ENCODE measurements around the gene RPP40. TPM values are rescaled to one million over a fixed set of nuclear protein-coding genes. Genes with fewer than 3 reads are reported as not detected.

The RPP40 gene
- total and polyA plus RNA-seq, 2 of the 13 experiments (the other 11 are each of a cell fraction or from before 2014, with no cell fraction given): 18.0 to 41.2 TPM

GRCh38 chr6:4964675-4965561 lies 38.9 kb downstream of the RPP40 start (continued):
- TF ChIP-seq ZNF619 (CRISPR knock-in tag; IDR thresholded peaks at IDR 0.05): no peak
- TF ChIP-seq NONO (IDR thresholded peaks at IDR 0.05): no peak
- 0 out of 2 replicates have a peak, but pooled peaks have one; percentile 36 for TF ChIP-seq NONO (CRISPR knock-in tag; conservative IDR thresholded peaks at IDR 0.05)
- TF ChIP-seq SMAD1 (CRISPR knock-in tag; IDR thresholded peaks at IDR 0.05; ENCODE audit: borderline replicate concordance, low read depth): no peak
- peak; percentile 20; the same call in 1 of the 2 replicates for TF ChIP-seq EEA1 (CRISPR knock-in tag; IDR thresholded peaks at IDR 0.05; ENCODE audit: borderline replicate concordance)
- 0 out of 2 replicates have a peak, but pooled peaks have one; percentile 49 for TF ChIP-seq HOXA9 (CRISPR knock-in tag; IDR thresholded peaks at IDR 0.05; ENCODE audit: borderline replicate concordance)
- TF ChIP-seq TGIF2 (CRISPR knock-in tag; IDR thresholded peaks at IDR 0.05): peak; percentile 57; the same call in 1 of the 2 replicates
- no peak for TF ChIP-seq SNAPC5 (CRISPR knock-in tag; IDR thresholded peaks at IDR 0.05; ENCODE audit: borderline replicate concordance)
- no peak for TF ChIP-seq CEBPZ (IDR thresholded peaks at IDR 0.05; ENCODE audit: low read length)
- no peak for TF ChIP-seq KLF6 (CRISPR knock-in tag; IDR thresholded peaks at IDR 0.05)
- TF ChIP-seq ZNF430 (CRISPR knock-in tag; IDR thresholded peaks at IDR 0.05): peak; percentile 23; the same call in 1 of the 2 replicates
- no peak for TF ChIP-seq ZNF224 (CRISPR knock-in tag; IDR thresholded peaks at IDR 0.05)
- no peak for TF ChIP-seq ZNF550 (CRISPR knock-in tag; IDR thresholded peaks at IDR 0.05; ENCODE audit: borderline replicate concordance)
- 0 out of 2 replicates have a peak, but pooled peaks have one; percentile 58 for TF ChIP-seq ZC3H13 (CRISPR knock-in tag; IDR thresholded peaks at IDR 0.05)
- TF ChIP-seq ZNF281 (CRISPR knock-in tag; IDR thresholded peaks at IDR 0.05; ENCODE audit: borderline replicate concordance): peak; percentile 34; the same call in 1 of the 2 replicates
- TF ChIP-seq ZNF747 (CRISPR knock-in tag; IDR thresholded peaks at IDR 0.05; ENCODE audit: borderline replicate concordance): no peak
- TF ChIP-seq ZNF329 (CRISPR knock-in tag; IDR thresholded peaks at IDR 0.05; ENCODE audit: low read depth): no peak
- TF ChIP-seq ZNF468 (CRISPR knock-in tag; IDR thresholded peaks at IDR 0.05): 0 out of 2 replicates have a peak, but pooled peaks have one; percentile 77
- TF ChIP-seq CAMTA2 (CRISPR knock-in tag; IDR thresholded peaks at IDR 0.05; ENCODE audit: borderline replicate concordance): 0 out of 2 replicates have a peak, but pooled peaks have one; percentile 38
- TF ChIP-seq CHD2 (IDR thresholded peaks at IDR 0.05; ENCODE audit: low read depth, low read length): no peak
- TF ChIP-seq ZNF839 (CRISPR knock-in tag; IDR thresholded peaks at IDR 0.05; ENCODE audit: borderline replicate concordance): no peak
- TF ChIP-seq KDM5B (CRISPR knock-in tag; IDR thresholded peaks at IDR 0.05; ENCODE audit: borderline replicate concordance): peak; percentile 45; the same call in 1 of the 2 replicates
- no peak for TF ChIP-seq CBX5 (CRISPR knock-in tag; IDR thresholded peaks at IDR 0.05; ENCODE audit: borderline replicate concordance)
- no peak for TF ChIP-seq HNF4A (CRISPR knock-in tag; IDR thresholded peaks at IDR 0.05)
